Endodermal cell (in vitro differentiated cells): ENCODE measurements around the gene GJC1. TPM values are rescaled to one million over a fixed set of nuclear protein-coding genes. Genes with fewer than 3 reads are reported as not detected.
A peak's percentile ranks its signal among the peaks of the same experiment; 100 is the strongest.

ENCODE experiments used
- DNase-seq: peaks from one replicate; pipeline ENCODE4 v3.0.0-alpha.2; 2017
- H3K27ac ChIP-seq: 2 replicates; pipeline ENCODE4 v1.5.1; 2013; ENCODE audit warnings: mild to moderate bottlenecking, low read depth, low read length, moderate library complexity
- H3K27me3 ChIP-seq: 2 replicates; pipeline ENCODE4 v1.6.1; 2013; ENCODE audit warnings: mild to moderate bottlenecking, low read length, moderate library complexity; ENCODE audit not compliant: insufficient read depth, control insufficient read depth, poor library complexity, severe bottlenecking
- H3K36me3 ChIP-seq: 2 replicates; pipeline ENCODE4 v1.7.0; 2013; ENCODE audit warnings: mild to moderate bottlenecking, low read length, moderate library complexity; ENCODE audit not compliant: control insufficient read depth, insufficient read depth
- H3K4me1 ChIP-seq: one replicate; pipeline ENCODE4 v1.7.0; 2013; ENCODE audit warnings: low read length; ENCODE audit not compliant: control insufficient read depth, insufficient read depth
- H3K4me3 ChIP-seq: 2 replicates; pipeline ENCODE4 v1.5.1; 2013; ENCODE audit warnings: mild to moderate bottlenecking, low read length, moderate library complexity
- H3K9ac ChIP-seq: 2 replicates; pipeline ENCODE4 v1.6.1; 2013; ENCODE audit warnings: mild to moderate bottlenecking, low read length, moderate library complexity; ENCODE audit not compliant: poor library complexity, severe bottlenecking; ENCODE audit errors: extremely low read depth
- H3K9me3 ChIP-seq: 2 replicates; pipeline ENCODE4 v1.6.1; 2013; ENCODE audit warnings: mild to moderate bottlenecking, low read length, moderate library complexity; ENCODE audit not compliant: control insufficient read depth
- H3K27ac Mint-ChIP-seq: 2 replicates; pipeline ENCODE4 v1.8.0; 2020; ENCODE audit warnings: mixed read lengths
- H3K27me3 Mint-ChIP-seq: 2 replicates; pipeline ENCODE4 v1.8.0; 2021; ENCODE audit warnings: mild to moderate bottlenecking, mixed read lengths; ENCODE audit not compliant: insufficient read depth
- H3K36me3 Mint-ChIP-seq: 2 replicates; pipeline ENCODE4 v1.8.0; 2020; ENCODE audit warnings: low read depth, mixed read lengths
- H3K4me1 Mint-ChIP-seq: 2 replicates; pipeline ENCODE4 v1.8.0; 2020; ENCODE audit warnings: mixed read lengths
- H3K4me3 Mint-ChIP-seq: 2 replicates; pipeline ENCODE4 v1.8.0; 2020; ENCODE audit warnings: mild to moderate bottlenecking, moderate library complexity, mixed read lengths
- H3K9me3 Mint-ChIP-seq: 2 replicates; pipeline ENCODE4 v1.8.0; 2020; ENCODE audit warnings: mild to moderate bottlenecking, mixed read lengths
- WGBS, 2 experiments: methylation state at CpG; one replicate each; pipeline versions ENCODE4 v1.1.5 to v1.1.7; 2013; ENCODE audit warnings: missing lambda C conversion rate in 2 of 2, mixed read lengths in 1 of 2; ENCODE audit not compliant: insufficient coverage in 1 of 2, insufficient read length in 1 of 2; 5-methylcytosine and 5-hydroxymethylcytosine counted together
- total RNA-seq, 2 donors: library from RNA; stranded (reverse); fragmentation: NEBNext Ultra II Directional in 1 of 2; extraction: Animal tissue kit (Norgen Biotek cat#: 25700) in 1 of 2; gene quantifications; 2 replicates in 1 of 2; 3 replicates in 1 of 2; pipeline ENCODE4 v1.2.1, GENCODE V29; 2021
- TF ChIP-seq, protein P1 (sequence below): fragments of 200-600 bp; sonication (generic); conservative IDR thresholded peaks from 2 replicates; pipeline ENCODE4 v1.5.0; 2021; ENCODE audit warnings: antibody characterized with exemption, mild to moderate bottlenecking

GJC1 gene
- total RNA-seq, 2 donors from 2014 or later = 81.9 to 108 TPM

DNA sequence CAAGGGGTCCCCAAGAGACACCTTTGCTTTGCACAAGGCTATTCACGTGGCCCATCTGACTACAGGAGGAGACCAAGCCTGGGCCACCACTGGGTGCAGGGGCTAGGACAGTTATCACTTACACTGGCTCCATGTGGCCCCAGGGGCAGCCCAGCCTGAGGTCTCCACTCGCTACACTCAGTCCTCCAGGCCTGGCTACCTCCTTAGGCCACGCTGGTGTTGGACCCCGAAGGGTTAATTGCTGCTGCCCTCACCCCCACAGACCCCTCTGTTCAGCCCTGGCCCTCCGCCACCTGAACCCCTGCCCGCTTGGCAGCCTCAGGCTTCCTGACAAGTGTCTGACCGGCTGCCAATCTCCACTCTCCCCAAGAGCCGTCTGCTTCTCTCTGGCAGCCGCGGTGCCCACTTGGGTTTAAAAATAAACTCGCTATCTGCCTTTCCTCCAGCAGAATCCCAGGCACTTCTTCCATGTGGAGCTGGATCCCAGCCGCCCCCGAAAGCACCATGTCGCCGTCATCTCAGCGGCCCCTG, 43.5 kb downstream of the GJC1 start:
- H3K27ac Mint-ChIP-seq = no peak overlapping the region
- no peak overlapping the region for H3K4me3 Mint-ChIP-seq
- no peaks in the 10 kb centered on the region for H3K27me3 ChIP-seq
- no peaks in the 10 kb centered on the region for H3K27me3 Mint-ChIP-seq
- H3K4me1 Mint-ChIP-seq = peaks cover 7% of the 10 kb centered on the region
- H3K36me3 Mint-ChIP-seq = no peaks in the 10 kb centered on the region
- H3K36me3 ChIP-seq = no peaks in the 10 kb centered on the region
- H3K9me3 ChIP-seq = no peaks in the 10 kb centered on the region
- peak; percentile 54 for DNase-seq
- no peak overlapping the region for H3K27ac ChIP-seq
- H3K4me3 ChIP-seq = no peak overlapping the region
- no peaks in the 10 kb centered on the region for H3K4me1 ChIP-seq
- 88 to 89% methylated on average over 8 to 16 of the region's 16 CpGs for WGBS, 2 experiments
- TF ChIP-seq, protein P1, sequence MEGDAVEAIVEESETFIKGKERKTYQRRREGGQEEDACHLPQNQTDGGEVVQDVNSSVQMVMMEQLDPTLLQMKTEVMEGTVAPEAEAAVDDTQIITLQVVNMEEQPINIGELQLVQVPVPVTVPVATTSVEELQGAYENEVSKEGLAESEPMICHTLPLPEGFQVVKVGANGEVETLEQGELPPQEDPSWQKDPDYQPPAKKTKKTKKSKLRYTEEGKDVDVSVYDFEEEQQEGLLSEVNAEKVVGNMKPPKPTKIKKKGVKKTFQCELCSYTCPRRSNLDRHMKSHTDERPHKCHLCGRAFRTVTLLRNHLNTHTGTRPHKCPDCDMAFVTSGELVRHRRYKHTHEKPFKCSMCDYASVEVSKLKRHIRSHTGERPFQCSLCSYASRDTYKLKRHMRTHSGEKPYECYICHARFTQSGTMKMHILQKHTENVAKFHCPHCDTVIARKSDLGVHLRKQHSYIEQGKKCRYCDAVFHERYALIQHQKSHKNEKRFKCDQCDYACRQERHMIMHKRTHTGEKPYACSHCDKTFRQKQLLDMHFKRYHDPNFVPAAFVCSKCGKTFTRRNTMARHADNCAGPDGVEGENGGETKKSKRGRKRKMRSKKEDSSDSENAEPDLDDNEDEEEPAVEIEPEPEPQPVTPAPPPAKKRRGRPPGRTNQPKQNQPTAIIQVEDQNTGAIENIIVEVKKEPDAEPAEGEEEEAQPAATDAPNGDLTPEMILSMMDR = no peak
- H3K9me3 Mint-ChIP-seq = no peaks in the 10 kb centered on the region
- no peak overlapping the region for H3K9ac ChIP-seq

- Mint-ChIP-seq H3K36me3 (no peaks in the 10 kb centered on the region), H3K27ac (no peak overlapping the region), H3K27me3 (no peaks in the 10 kb centered on the region), H3K9me3 (no peaks in the 10 kb centered on the region), H3K4me3 (no peak overlapping the region), H3K4me1 (peaks cover 8% of the 10 kb centered on the region)
- Histone ChIP-seq H3K4me3 (no peak overlapping the region), H3K4me1 (no peaks in the 10 kb centered on the region), H3K27ac (no peak overlapping the region), H3K27me3 (no peaks in the 10 kb centered on the region), H3K36me3 (no peaks in the 10 kb centered on the region), H3K9me3 (no peaks in the 10 kb centered on the region), H3K9ac (no peak overlapping the region)
- TF ChIP-seq, protein P1 = no peak
- 93 to 94% methylated on average over 7 of the region's 7 CpGs for WGBS, 2 experiments
- peak; percentile 60 for DNase-seq
Measured at GRCh38 chr17:44785921-44786320, 44.2 kb downstream of the GJC1 start.

DNA sequence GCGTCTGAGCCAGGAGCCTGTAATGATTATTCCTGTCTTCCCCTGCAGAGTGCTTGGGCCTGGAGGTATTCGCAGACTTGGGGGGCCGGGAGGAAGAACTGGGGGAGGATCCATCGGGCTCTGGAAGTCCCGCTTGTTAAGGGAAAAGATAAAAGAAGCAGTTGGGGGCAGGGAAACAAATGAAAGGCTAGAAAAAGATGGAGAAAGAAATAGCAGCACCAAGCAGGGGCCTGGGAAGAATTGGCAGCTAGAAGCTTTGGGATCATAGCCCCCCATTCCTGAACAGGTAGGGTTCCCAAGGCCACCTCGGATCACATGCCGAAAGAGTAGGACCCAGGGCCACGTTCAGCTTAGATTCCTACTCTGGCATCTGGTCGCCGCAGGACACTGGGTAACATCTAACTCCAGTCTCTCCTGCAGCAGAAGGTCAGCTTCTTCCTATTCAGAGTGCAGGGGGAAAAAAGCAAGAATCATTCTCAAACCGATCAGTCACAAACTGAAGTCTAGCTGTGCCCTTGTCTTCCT, 47.7 kb downstream of the GJC1 start:
- Histone ChIP-seq H3K4me1 (no peaks in the 10 kb centered on the region), H3K4me3 (no peak overlapping the region), H3K36me3 (no peaks in the 10 kb centered on the region), H3K9ac (no peak overlapping the region), H3K27me3 (peaks cover 1% of the 10 kb centered on the region), H3K9me3 (no peaks in the 10 kb centered on the region), H3K27ac (peak overlapping the region; percentile 54)
- DNase-seq = peak; percentile 57
- peaks cover 8% of the 10 kb centered on the region for H3K4me1 Mint-ChIP-seq
- H3K4me3 Mint-ChIP-seq = no peak overlapping the region
- TF ChIP-seq, protein P1 = no peak
- H3K27me3 Mint-ChIP-seq = peaks cover 13% of the 10 kb centered on the region
- 49 to 60% methylated on average over 9 to 11 of the region's 11 CpGs for WGBS, 2 experiments
- no peaks in the 10 kb centered on the region for H3K36me3 Mint-ChIP-seq
- no peaks in the 10 kb centered on the region for H3K9me3 Mint-ChIP-seq
- peak overlapping the region; percentile 18 for H3K27ac Mint-ChIP-seq
